ENCODE measurements around the gene TMEM184B. TPM values are rescaled to one million over a fixed set of nuclear protein-coding genes. Genes with fewer than 3 reads are reported as not detected.

Gene TMEM184B
- total and polyA plus RNA-seq, 2 of the 8 experiments (the other 6 are each of a cell fraction or from before 2014, with no cell fraction given), result 41.6 to 81.0 TPM

- TF ChIP-seq RBBP5 (IDR thresholded peaks at IDR 0.05; ENCODE audit: borderline replicate concordance, low read depth, low read length) (peak; percentile 80), SIN3A (conservative IDR thresholded peaks at IDR 0.05 in 1 of 2, IDR thresholded peaks at IDR 0.05 in 1 of 2; ENCODE audit: low read depth in 1 of 2, low read length in 2 of 2) (no peak), TEAD4 (IDR thresholded peaks at IDR 0.05; ENCODE audit: low read depth, low read length) (no peak), CBX8 (IDR thresholded peaks at IDR 0.05; ENCODE audit: borderline replicate concordance, low read depth, low read length) (no peak), POU5F1 (IDR thresholded peaks at IDR 0.05; ENCODE audit: low read depth, low read length) (no peak), CTBP2 (IDR thresholded peaks at IDR 0.05; ENCODE audit: borderline replicate concordance, insufficient read depth, insufficient read length, low read length) (no peak), SP4 (IDR thresholded peaks at IDR 0.05; ENCODE audit: low read length) (no peak), NANOG (IDR thresholded peaks at IDR 0.05; ENCODE audit: insufficient read depth, low read depth, low read length, poor library complexity, severe bottlenecking) (no peak), KDM1A (IDR thresholded peaks at IDR 0.05; ENCODE audit: borderline replicate concordance, low read length) (no peak), SIRT6 (IDR thresholded peaks at IDR 0.05; ENCODE audit: low read length) (no peak), POLR2A (IDR thresholded peaks at IDR 0.05; ENCODE audit: control extremely low read depth in 1 of 2, low read depth in 2 of 2, low read length in 2 of 2) (peak in 1 of 2 experiments; percentile 54; a peak in 2 of 3 replicates), SP1 (IDR thresholded peaks at IDR 0.05; ENCODE audit: low read depth, low read length) (peak; percentile 7; the same call in 1 of the 2 replicates), TBP (IDR thresholded peaks at IDR 0.05; ENCODE audit: low read depth, low read length) (no peak), RXRA (IDR thresholded peaks at IDR 0.05; ENCODE audit: insufficient read depth, low read depth, low read length) (no peak), SIX5 (IDR thresholded peaks at IDR 0.05; ENCODE audit: low read depth, low read length) (no peak), GABPA (IDR thresholded peaks at IDR 0.05; ENCODE audit: borderline replicate concordance, insufficient read depth, low read length) (no peak), JUN (IDR thresholded peaks at IDR 0.05; ENCODE audit: low read depth, low read length) (no peak), CHD2 (IDR thresholded peaks at IDR 0.05; ENCODE audit: low read length) (no peak), POLR2AphosphoS5 (IDR thresholded peaks at IDR 0.05; ENCODE audit: low read depth, low read length) (peak; percentile 54), CEBPB (IDR thresholded peaks at IDR 0.05; ENCODE audit: low read depth, low read length) (no peak), KDM4A (IDR thresholded peaks at IDR 0.05; ENCODE audit: low read depth, low read length, severe bottlenecking) (peak; percentile 94)
- TF ChIP-seq, protein P1, sequence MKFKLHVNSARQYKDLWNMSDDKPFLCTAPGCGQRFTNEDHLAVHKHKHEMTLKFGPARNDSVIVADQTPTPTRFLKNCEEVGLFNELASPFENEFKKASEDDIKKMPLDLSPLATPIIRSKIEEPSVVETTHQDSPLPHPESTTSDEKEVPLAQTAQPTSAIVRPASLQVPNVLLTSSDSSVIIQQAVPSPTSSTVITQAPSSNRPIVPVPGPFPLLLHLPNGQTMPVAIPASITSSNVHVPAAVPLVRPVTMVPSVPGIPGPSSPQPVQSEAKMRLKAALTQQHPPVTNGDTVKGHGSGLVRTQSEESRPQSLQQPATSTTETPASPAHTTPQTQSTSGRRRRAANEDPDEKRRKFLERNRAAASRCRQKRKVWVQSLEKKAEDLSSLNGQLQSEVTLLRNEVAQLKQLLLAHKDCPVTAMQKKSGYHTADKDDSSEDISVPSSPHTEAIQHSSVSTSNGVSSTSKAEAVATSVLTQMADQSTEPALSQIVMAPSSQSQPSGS (IDR thresholded peaks at IDR 0.05; ENCODE audit: low read length), result no peak
- TF ChIP-seq, protein P2, sequence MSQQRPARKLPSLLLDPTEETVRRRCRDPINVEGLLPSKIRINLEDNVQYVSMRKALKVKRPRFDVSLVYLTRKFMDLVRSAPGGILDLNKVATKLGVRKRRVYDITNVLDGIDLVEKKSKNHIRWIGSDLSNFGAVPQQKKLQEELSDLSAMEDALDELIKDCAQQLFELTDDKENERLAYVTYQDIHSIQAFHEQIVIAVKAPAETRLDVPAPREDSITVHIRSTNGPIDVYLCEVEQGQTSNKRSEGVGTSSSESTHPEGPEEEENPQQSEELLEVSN (IDR thresholded peaks at IDR 0.05), result peak; percentile 88
Measured at GRCh38 chr22:38214302-38215056, 58.3 kb downstream of the TMEM184B start (continued).
